DOHH2 (cell line): ENCODE measurements around the gene CILP.

Experiments used
- EZH2phosphoT487 ChIP-seq: fragments of 200-600 bp; sonication (generic); IDR thresholded peaks from 2 replicates; pipeline ENCODE4 v1.6.1; 2017; ENCODE audit warnings: borderline replicate concordance, mild to moderate bottlenecking, antibody characterized with exemption, low read length, moderate library complexity, mixed read lengths
- TF ChIP-seq, protein P1 (sequence below): fragments of 200-600 bp; sonication (generic); IDR thresholded peaks from one replicate; pipeline ENCODE4 v1.5.1; 2014; ENCODE audit warnings: antibody characterized with exemption, mild to moderate bottlenecking, low read depth, low read length; ENCODE audit not compliant: poor library complexity, severe bottlenecking

GRCh38 chr15:65209701-65210643 is 1.3 kb downstream of the CILP start:
- TF ChIP-seq, protein P1, sequence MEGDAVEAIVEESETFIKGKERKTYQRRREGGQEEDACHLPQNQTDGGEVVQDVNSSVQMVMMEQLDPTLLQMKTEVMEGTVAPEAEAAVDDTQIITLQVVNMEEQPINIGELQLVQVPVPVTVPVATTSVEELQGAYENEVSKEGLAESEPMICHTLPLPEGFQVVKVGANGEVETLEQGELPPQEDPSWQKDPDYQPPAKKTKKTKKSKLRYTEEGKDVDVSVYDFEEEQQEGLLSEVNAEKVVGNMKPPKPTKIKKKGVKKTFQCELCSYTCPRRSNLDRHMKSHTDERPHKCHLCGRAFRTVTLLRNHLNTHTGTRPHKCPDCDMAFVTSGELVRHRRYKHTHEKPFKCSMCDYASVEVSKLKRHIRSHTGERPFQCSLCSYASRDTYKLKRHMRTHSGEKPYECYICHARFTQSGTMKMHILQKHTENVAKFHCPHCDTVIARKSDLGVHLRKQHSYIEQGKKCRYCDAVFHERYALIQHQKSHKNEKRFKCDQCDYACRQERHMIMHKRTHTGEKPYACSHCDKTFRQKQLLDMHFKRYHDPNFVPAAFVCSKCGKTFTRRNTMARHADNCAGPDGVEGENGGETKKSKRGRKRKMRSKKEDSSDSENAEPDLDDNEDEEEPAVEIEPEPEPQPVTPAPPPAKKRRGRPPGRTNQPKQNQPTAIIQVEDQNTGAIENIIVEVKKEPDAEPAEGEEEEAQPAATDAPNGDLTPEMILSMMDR, result no peak
- no peak for TF ChIP-seq EZH2phosphoT487
